Measurements from ENCODE around the gene MCHR1.
"Not testable (repeated sequence)": the region's sequence is repeated elsewhere in the genome, so short reads cannot be mapped to it uniquely, and the experiment has no call there.

The MCHR1 gene

DNA sequence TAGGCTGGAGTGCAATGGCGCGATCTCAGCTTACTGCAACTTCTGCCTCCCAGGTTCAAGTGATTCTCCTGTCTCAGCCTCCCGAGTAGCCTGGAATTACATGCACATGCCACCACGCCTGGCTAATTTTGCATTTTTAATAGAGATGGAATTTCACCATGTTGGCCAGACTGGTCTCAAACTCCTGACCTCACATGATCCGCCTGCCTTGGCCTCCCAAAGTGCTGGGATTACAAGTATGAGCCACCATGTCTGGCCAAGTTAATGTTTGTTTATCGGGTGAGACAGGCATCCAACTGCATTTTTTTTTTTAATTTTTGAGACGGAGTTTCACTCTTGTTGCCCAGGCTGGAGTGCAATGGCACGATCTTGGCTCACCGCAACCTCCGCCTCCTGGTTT is 22.6 kb upstream of the MCHR1 start:
- DNase-seq, result not testable (repeated sequence)

DNA sequence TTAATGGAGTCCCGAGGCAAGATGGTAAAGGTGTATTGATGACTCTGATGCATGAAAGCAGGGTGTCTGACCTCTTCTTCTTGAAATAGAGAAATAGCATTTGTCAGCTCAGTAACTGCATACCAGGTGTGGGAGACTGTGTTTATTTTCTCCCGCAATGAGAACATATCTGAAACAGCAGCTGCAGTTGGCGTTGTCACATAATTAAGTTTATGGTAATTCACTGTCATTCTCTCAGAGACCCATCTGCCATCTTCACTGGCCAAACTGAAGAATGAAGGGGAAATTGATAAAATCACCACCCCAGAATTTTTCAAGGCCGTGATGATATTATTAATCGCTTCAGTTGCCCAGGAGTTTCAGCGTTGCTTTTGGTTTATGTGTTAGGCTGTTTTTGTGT is 20.1 kb upstream of the MCHR1 start:
- DNase-seq, result no peak

DNA sequence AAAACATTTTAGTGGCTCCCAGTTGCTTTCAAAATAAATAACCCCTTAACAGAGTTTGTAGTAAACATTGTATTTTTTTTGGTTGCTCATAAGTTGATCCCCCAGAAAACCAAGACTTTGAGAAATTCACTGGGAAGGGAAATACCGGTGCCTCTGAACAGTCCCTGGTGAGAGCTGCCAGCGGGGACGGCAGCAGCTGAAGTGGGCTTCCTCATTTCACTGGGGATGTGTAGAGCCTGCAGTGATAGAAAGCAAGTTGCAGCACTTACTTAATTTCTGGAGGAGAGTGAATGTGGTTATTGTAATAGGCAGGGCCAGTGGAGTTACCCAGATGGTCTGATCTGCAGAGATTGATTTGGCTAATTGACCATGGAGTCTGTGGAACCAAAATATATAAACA is 18.6 kb upstream of the MCHR1 start:
- DNase-seq, result no peak

DNA sequence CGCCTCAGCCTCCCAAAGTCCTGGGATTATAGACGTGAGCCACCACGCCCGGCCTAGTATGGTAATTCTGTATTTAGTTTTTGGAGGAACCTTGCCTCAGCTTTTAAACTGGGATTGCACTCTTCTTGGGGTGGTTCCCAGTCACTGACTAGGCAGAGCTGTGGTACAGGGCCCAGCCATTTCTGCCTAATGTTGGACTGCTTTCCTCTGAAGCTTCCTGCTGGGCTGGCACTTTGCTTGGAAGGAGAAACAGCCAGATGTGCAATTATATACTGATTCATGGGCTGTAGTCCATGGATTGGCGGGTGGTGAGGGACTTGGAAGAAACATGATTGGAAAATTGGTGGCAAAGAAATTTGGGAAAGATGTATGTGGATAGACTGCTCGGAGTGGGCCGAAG is 17.6 kb upstream of the MCHR1 start:
- DNase-seq, result no peak

DNA sequence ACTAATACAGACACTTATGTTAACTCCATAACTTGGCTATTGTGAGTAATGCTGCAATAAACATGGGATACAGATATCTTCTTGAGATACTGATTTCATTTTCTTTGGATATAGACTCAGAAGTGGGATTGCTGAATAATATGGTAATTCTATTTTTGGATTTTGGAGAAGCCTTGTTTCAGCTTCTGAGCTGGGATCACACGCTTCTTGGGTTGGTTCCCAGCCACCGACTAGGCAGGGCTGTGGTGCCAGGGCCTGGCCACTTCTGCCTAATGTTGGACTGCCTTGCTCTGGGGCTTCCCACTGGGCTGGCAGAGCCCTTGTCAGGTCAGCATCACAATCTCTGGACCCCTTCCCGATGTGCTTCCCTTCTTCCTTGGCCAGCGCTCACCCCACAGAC is 14.0 kb upstream of the MCHR1 start:
- DNase-seq, result no peak

DNA sequence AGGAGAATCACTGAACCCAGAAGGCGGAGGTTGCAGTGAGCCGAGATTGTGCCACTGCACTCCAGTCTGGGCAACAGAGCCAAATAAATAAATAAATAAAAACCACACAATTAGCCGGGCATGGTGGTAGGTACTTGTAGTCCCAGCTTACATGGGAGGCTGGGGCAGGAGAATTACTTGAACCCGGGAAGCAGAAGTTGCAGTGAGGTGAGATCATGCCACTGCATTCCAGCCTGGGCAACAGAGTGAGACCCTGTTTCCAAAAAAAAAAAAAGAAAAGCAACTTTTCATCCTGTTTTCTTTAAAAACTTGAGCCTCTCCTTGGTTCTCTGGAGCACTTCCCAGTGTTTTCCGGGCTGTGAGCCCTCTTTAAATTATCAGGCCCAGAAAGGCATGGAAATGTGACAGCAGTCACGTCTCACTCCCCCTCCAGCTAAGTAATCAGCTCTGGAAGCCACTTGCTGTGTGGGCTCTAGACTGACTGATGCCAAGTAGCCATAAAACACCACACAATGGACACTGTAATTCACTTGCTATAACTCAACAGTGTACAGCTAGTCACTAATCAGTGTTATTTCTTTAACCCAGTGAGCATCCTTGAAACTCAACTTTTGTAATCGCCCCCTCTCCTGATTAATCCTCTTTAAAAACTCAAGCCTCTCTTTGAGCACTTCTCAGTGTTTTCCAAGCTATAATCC is 13.0 kb upstream of the MCHR1 start:
- no peak for DNase-seq

DNA sequence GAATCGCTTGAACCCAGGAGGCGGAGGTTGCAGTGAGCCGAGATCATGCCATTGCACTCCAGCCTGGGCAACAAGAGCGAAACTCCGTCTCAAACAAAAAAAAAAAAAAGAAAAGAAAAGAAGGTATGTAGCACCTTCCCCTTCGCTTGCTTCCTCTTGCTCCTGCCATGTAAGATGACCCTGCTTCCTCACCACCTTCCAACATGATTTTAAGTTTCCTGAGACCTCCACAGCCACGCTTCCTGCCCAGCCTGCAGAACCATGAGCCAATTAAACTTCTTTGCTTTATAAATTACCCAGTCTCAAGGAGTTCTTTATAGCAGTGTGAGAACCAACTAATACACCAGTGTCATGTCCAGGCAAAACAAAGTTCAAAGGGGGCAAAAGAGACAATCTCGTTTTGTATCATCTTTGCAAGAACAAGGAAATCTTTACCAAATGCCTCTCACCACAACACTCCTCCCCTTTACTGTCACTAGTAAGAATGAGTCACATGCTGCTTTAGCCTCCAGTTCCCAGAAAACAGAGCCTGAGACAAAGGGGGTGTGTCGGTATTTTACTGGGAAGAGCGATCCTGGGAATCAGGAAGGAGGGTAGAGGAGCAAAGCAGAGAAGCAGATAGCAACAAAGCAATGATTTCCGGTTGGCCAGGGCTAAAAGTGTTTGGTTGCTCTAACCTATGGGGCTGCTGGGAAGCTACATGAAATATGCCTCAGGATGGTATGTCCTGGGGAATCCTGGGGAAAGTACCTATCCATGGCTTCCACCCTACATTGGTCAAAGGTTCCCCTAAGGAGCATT is 10.5 kb upstream of the MCHR1 start:
- no peak for DNase-seq

DNA sequence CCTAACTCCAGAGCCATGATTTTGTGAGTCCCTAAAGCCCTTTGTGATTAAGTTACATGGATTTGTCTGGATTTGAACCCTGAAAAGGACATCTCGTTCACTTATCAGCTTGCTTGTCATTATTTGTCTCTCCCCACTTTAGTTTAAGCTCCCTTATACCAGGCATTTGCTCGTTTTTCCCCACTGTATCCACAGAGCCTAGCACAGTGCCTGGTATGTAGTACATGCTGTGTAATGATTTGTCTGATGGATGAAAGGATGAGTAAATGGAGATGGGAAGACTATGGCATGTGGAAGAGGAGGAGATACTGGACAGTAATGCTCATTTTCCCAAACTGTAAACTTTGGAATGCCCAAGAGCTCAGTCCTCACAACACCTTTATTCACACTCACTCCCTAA is 9.2 kb upstream of the MCHR1 start:
- no peak for DNase-seq

DNA sequence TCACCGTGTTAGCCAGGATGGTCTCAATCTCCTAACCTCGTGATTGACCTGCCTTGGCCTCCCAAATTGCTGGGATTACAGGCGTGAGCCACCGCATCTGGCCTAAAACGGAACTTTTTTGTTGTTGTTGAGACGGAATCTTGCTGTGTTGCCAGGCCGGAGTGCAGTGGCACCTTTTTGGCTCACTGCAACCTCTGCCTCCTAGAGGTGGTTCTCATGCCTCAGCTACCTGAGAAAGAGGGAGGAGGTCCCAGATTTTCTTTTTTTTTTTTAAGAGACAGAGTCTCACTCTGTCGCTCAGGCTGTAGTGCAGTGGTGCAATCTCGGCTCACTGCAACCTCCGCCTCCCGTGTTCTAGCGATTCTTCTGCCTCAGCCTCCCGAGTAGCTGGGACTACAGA is 7.9 kb upstream of the MCHR1 start:
- no peak for DNase-seq

DNA sequence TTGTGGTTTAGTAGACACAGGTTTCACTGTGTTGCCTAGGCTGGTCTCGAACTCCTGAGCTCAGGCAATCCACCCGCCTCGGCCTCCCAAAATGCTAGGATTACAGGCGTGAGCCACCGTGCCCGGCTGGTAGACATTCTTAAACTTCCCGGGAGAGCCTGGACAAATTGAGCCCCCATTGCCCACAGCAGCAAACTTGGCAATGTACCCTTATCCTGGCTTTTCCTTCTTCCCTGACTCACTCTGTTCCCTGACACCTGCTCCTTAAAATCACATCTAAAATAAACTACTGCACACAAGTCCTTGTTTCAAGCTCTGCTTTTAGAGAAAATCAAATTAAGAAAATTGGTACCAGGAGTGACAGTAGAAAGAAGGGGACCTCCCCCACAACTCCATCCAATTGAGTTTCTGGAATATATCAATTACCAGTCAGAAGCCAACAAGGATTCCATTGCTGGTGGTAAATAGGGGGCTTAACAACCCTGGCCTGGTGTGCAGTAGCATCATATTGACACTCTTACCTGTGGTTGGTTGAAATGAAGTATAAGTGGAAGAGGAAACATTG is 7.4 kb upstream of the MCHR1 start:
- DNase-seq, result no peak

DNA sequence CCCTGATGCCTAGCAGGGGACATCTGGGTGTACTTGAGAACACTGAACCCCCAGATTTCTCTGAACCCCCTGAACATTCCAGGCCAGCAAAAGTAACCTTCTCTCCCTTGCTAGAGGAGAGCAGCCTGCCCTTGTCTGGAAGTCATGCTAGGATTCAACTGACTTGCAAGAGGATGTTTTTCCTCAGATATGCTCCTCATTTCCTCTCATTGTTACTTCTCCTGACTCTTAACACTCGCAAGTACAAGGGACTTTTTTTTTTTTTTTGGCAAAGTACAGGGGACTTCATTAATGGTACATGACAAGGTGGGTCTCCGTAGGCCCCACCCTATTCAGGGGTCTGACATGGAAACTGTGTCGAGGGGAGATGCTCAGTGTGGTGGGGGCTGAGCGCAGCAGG is 6.3 kb upstream of the MCHR1 start:
- no peak for DNase-seq

DNA sequence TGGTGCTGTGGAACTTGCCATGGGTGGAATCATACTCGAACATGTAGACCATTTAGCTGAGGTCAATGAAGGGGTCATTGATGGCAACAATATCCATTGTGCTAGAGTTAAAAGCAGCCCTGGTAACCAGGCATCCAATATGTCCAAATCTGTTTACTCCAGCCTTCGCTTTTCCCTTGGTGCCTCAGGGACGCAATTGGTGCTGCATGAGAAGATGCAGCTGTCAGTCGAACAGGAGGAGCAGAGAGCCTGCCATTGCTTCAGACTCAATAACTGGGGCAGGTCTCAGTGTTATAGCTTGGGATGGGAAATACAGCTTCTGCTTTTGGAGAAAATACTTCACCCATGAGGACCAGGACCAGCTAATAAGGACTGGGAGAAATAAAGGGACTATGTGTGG is 5.0 kb upstream of the MCHR1 start:
- peak; percentile 52 for DNase-seq

DNA sequence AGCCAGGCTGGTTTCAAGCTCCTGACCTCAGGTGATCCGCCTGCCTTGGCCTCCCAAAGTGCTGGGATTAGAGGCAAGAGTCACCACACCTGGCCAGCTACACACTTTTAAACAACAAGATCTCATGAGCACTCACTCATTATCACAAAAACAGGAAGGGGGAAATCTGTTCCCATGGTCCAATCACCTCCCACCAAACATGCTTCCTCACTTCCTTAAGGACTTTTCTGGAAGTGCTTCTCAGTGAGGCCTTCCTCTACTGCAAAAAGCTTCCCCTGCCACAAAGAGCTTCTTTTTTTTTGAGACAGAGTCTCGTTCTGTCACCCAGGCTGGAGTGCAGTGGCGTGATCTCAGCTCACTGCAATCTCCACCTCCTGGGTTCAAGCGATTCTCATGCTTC is 3.1 kb upstream of the MCHR1 start:
- DNase-seq, result not testable (repeated sequence)

DNA sequence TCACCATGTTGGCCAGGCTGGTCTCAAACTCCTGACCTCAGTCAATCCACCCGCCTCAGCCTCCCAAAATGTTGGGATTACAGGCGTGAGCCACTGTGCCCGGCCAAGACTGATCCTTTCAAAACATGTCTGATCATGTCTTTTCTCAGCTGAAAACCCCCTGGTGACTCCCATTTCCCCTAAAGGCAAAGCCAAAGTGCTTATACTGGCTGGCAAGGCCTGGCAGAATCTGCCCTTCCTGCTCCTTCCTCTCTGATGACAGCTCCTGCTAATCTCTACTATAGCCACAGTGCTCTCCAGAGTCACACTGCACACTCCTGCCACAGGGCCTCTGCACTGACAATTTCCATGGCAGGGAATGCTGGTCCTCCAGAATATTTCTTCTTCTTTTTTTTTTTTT is 2.6 kb upstream of the MCHR1 start:
- DNase-seq, result no peak

DNA sequence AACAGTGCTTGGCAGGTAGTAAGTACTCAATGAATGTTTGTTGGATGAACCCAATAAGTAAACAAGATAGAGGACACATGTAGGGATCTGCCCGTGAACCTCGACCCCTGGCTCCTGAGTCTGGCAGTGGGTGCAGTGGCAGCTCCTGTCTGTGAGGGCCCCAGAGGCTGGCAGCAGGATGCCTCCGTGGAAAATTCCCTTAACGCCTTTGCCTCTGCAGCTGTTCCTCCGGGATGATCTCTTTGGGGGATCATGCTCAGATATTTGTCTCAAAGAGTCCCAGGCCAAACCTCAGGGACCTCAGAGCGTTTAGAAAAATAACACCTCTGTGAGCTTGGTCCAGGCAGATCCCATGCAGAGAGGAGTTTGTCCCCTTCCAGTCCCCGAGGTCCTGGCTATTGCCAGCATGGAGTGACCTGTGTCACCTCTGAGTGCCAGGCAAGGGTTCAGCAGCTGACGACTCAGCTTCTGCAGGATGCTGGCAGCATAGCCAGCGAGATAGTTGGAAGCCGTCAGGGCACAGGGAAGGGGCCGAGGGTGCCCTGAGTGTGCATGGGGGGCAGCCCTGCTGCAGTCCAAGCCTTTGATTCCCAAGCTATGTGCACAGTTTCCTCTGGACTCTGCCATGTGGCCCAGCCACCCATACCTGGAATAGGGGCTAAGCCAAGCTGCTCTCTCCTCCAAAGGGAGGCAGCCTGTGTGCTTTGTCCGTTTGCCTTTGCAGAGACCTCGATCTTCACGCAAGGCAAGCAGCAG is 613 bp upstream of the MCHR1 start:
- DNase-seq, result no peak

DNA sequence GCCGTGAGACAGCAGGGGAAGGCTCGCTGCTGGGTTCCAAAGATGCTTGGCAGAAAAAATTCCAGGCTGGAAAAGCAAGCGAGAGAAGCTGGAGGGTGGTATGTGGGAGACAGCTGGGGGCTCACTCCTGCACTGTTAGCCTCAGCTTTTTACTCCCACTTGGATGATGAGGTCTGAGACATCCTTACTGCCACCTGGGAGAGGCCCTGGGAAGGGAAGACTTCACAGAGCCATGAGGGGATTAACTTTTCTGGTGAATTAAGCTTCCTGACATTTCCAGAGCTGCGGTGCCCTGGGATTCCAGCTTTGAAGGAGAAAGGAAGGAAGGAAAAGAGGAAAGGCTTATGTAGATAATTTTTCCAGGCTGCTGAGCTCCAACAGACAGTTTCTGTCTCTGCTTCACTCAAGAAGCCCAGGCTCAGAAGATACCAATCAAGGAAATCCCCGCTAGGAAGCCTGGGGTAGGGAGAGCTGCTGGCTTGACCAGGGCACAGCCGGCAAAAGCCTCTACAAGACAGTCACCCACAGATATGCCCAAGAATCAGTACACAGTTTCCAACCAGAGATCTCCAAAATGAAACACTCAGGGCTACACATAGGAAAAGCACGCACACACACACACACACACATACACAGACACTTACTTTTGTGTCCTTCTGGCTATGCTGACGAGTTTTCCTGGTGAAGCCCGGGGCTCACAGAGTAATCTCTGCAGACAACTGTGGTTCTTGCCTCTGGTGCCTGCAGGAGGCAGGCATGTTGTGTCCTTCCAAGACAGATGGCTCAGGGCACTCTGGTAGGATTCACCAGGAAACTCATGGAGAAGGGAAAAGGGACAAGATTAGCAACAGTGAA is 907 bp downstream of the MCHR1 start:
- peak; percentile 69 for DNase-seq

DNA sequence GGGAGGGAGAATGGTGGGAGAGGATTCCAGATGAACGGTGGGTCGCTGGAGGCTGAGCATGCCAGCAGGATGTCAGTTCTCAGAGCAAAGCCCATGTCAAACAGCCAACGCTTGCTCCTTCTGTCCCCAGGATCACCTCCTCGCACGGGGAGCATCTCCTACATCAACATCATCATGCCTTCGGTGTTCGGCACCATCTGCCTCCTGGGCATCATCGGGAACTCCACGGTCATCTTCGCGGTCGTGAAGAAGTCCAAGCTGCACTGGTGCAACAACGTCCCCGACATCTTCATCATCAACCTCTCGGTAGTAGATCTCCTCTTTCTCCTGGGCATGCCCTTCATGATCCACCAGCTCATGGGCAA is 1.5 kb downstream of the MCHR1 start:
- no peak for DNase-seq

DNA sequence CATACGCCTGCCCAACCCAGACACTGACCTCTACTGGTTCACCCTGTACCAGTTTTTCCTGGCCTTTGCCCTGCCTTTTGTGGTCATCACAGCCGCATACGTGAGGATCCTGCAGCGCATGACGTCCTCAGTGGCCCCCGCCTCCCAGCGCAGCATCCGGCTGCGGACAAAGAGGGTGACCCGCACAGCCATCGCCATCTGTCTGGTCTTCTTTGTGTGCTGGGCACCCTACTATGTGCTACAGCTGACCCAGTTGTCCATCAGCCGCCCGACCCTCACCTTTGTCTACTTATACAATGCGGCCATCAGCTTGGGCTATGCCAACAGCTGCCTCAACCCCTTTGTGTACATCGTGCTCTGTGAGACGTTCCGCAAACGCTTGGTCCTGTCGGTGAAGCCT is 2.2 kb downstream of the MCHR1 start:
- no peak for DNase-seq

DNA sequence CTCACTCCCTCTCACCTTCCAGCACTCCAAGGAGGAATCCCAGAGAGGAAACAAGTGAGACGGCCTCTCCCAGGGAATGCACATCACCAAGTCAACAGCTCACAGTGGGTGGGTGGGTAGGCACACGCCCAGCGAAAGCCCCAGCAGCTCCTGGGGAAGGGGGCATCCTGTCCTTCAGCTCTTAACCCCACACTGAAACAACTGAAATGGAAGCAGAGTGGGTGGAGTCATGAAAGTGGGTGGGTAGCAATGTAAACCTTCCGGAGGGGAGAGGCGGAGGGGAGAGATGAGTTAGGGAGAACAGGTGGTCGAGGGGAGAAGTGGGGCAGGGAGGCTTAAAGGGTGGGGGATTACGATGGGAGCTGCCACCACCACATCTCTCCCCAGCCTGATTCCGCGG is 5.4 kb downstream of the MCHR1 start:
- no peak for DNase-seq

DNA sequence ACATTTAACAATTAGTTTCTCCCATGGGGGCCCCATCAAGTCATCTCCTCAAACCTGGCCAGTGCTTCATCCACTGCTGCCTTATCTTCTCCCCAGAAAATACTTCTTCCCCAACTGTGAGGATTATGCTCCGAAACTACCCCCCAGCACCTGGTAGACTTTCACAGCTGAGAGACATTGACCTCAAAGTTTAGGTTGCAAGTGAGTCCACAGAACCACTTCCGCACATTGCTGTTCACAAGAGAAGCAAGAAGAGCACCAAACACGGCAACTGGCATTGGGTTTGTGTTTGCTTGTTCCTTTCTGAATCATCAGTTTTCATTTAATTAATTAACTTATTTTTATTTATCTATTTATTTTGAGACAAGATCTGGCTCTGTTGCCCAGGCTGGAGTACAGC is 6.1 kb downstream of the MCHR1 start:
- no peak for DNase-seq

DNA sequence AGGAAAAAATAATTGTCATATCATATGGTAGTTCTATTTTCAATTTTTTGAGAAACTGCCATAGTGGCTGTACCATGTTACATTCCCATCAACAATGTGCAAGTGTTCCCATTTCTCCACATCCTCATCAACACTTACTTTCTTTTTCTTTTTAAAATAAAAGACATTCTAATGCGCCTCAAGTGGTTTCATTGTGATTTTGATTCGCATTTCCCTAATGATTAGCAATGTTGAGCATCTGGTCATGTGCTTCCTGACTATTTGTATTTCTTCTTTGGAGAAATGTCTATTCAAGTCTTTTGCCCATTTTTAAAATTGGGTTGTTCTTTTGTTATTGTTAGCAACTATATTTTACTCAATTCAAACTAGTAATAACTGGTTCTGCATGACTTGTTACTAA is 8.4 kb downstream of the MCHR1 start:
- no peak for DNase-seq

DNA sequence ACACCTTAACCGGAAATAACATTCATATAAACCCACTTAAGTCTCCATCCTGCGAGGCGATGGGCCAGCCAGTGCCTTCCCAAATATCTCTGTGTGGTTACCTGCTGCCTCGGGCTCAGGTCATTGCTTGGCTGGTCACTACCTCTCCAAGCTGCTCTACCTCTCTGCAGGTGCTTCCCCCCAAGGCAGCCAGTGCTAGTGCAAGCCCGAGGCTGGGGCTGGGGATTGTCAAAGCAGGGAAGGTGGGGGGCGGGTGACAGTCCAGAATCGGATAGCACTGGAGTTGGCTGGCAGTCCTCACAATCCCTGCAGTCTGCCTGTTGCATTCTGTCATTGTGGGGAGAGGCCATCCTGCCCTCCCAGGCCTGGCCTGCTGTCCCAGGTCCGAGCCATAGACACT is 11.1 kb downstream of the MCHR1 start:
- no peak for DNase-seq

DNA sequence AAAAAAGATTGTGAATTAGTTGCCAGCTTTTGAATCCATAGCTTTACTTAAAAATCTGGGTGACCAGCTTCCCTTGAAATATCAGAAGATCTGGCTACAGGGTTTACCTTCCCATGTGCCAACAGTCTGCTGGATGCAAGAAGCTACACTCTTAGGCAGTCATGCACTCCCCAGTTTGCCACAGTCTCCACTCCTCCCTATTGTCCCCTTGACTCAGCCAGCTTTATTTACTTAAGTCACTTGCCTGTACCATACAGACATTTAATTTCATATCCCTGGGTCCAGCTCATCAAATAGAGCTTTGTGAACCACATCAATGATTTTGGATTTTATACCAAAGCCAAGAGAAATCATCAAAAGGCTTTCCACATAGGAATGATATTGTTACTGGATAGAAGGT is 12.2 kb downstream of the MCHR1 start:
- DNase-seq, result no peak

Data from eye (tissue), 1 donor.